Neural cell (in vitro differentiated cells): Measurements from ENCODE around the gene SMIM22. TPM values are rescaled to one million over a fixed set of nuclear protein-coding genes. Genes with fewer than 3 reads are reported as not detected.
A peak's percentile ranks its signal among the peaks of the same experiment; 100 is the strongest.

Experiments
- H2AFZ ChIP-seq: fragments of 200-600, 300-800 bp; sonication (generic), shearing (Covaris generic); 2 replicates; pipeline ENCODE4 v1.6.0; 2014; ENCODE audit warnings: low read depth, mild to moderate bottlenecking, antibody characterized with exemption, low read length, moderate library complexity
- H3F3A ChIP-seq: fragments of 200-600 bp; shearing (Covaris generic); 2 replicates; pipeline ENCODE4 v1.6.1; 2016; ENCODE audit warnings: mild to moderate bottlenecking, moderate library complexity, mixed read lengths, antibody characterized with exemption, low read length; ENCODE audit not compliant: insufficient read depth, poor library complexity, severe bottlenecking
- H3K27ac ChIP-seq: fragments of 200-600, 300-800 bp; sonication (generic), shearing (Covaris generic); 2 replicates; pipeline ENCODE4 v1.5.1; 2014; ENCODE audit warnings: mild to moderate bottlenecking, low read length, moderate library complexity
- H3K27me3 ChIP-seq: fragments of 300-800, 200-600 bp; sonication (generic), shearing (Covaris generic); 2 replicates; pipeline ENCODE4 v1.6.0; 2014; ENCODE audit warnings: mild to moderate bottlenecking, low read depth, low read length, moderate library complexity; ENCODE audit not compliant: insufficient read depth
- H3K36me3 ChIP-seq: fragments of 300-800, 200-600 bp; sonication (generic), shearing (Covaris generic); 2 replicates; pipeline ENCODE4 v1.5.1; 2014; ENCODE audit warnings: mild to moderate bottlenecking, antibody characterized with exemption, low read length, moderate library complexity; ENCODE audit not compliant: insufficient read depth
- H3K4me2 ChIP-seq: fragments of 300-800, 200-600 bp; sonication (generic), shearing (Covaris generic); 2 replicates; pipeline ENCODE4 v1.6.0; 2014; ENCODE audit warnings: mild to moderate bottlenecking, low read length
- H3K4me3 ChIP-seq: fragments of 300-800, 200-600 bp; sonication (generic), shearing (Covaris generic); 2 replicates; pipeline ENCODE4 v1.5.1; 2014; ENCODE audit warnings: mild to moderate bottlenecking, low read length, moderate library complexity
- H3K79me2 ChIP-seq: fragments of 200-600 bp; shearing (Covaris generic); replicated peaks from 2 replicates; pipeline ENCODE4 v1.6.0; 2014; ENCODE audit warnings: mild to moderate bottlenecking, low read length, moderate library complexity; ENCODE audit not compliant: insufficient read depth
- H3K9ac ChIP-seq: fragments of 300-800, 200-600 bp; sonication (generic), shearing (Covaris generic); 2 replicates; pipeline ENCODE4 v1.6.1; 2016; ENCODE audit warnings: mild to moderate bottlenecking, low read length, mixed read lengths
- H3K9me2 ChIP-seq: fragments of 200-600 bp; shearing (Covaris generic); 2 replicates; pipeline ENCODE4 v1.6.1; 2016; ENCODE audit warnings: mild to moderate bottlenecking, low read length, mixed read lengths; ENCODE audit not compliant: insufficient read depth
- H3K9me3 ChIP-seq: fragments of 200-600, 300-800 bp; sonication (generic), shearing (Covaris generic); 2 replicates; pipeline ENCODE4 v1.6.1; 2016; ENCODE audit warnings: mild to moderate bottlenecking, mixed run types, low read length, moderate library complexity, mixed read lengths
- H4K20me1 ChIP-seq: fragments of 200-600 bp; shearing (Covaris generic); 2 replicates; pipeline ENCODE4 v1.6.1; 2016; ENCODE audit warnings: mild to moderate bottlenecking, mixed run types; ENCODE audit not compliant: insufficient read depth
- EP300 ChIP-seq: fragments of 450-650 bp; conservative IDR thresholded peaks from 2 replicates; pipeline ENCODE4 v1.6.1; 2014; ENCODE audit warnings: antibody characterized with exemption, mild to moderate bottlenecking, moderate library complexity; ENCODE audit not compliant: poor library complexity, severe bottlenecking
- EZH2 ChIP-seq: fragments of 200-600, 300-800 bp; shearing (Covaris generic), sonication (generic); IDR thresholded peaks from 2 replicates; pipeline ENCODE4 v1.6.1; 2014; ENCODE audit warnings: antibody characterized with exemption, low read length, borderline replicate concordance, mild to moderate bottlenecking; ENCODE audit not compliant: insufficient read depth, poor library complexity, severe bottlenecking
- MXI1 ChIP-seq: fragments of 450-650 bp; conservative IDR thresholded peaks from 2 replicates; pipeline ENCODE4 v1.6.1; 2014; ENCODE audit warnings: antibody characterized with exemption, mild to moderate bottlenecking; ENCODE audit not compliant: poor library complexity, severe bottlenecking
- POLR2AphosphoS5 ChIP-seq: IDR thresholded peaks from 2 replicates; pipeline ENCODE4 v1.6.1; 2012
- RAD21 ChIP-seq: fragments of 450-650 bp; conservative IDR thresholded peaks from 2 replicates; pipeline ENCODE4 v1.6.1; 2014; ENCODE audit warnings: antibody characterized with exemption, mild to moderate bottlenecking, moderate library complexity
- SMC3 ChIP-seq: fragments of 450-650 bp; conservative IDR thresholded peaks from 2 replicates; pipeline ENCODE4 v1.6.1; 2014; ENCODE audit warnings: antibody characterized with exemption, mild to moderate bottlenecking, moderate library complexity; ENCODE audit not compliant: poor library complexity
- TAF1 ChIP-seq: IDR thresholded peaks from 2 replicates; pipeline ENCODE4 v1.6.1; 2012; ENCODE audit warnings: low read depth
- polyA plus RNA-seq: library from polyadenylated mRNA; depleted of rRNA; stranded (reverse); fragments of >200 nt; gene quantifications from 2 replicates; pipeline ENCODE4 v1.2.3, GENCODE V29; 2014
- TF ChIP-seq, protein P1 (sequence below): IDR thresholded peaks from 2 replicates; pipeline ENCODE4 v1.6.1; 2012; ENCODE audit warnings: borderline replicate concordance
- TF ChIP-seq, protein P2 (sequence below): fragments of 450-650 bp; IDR thresholded peaks from 2 replicates; pipeline ENCODE4 v1.5.1; 2014; ENCODE audit warnings: antibody characterized with exemption, mild to moderate bottlenecking, moderate library complexity; ENCODE audit not compliant: poor library complexity, severe bottlenecking

SMIM22 gene
- polyA plus RNA-seq, 1 donor from 2014 or later: not detected

- Histone ChIP-seq H3K79me2 (peaks cover 12% of the 10 kb centered on the region), H3K4me3 (peak overlapping the region; percentile 69), H3K36me3 (no peaks in the 10 kb centered on the region), H3K4me2 (peak overlapping the region; percentile 12), H3K27me3 (no peaks in the 10 kb centered on the region), H3K9me2 (no peaks in the 10 kb centered on the region), H2AFZ (peak overlapping the region; percentile 81), H4K20me1 (no peaks in the 10 kb centered on the region), H3K9me3 (no peaks in the 10 kb centered on the region), H3K27ac (peak overlapping the region; percentile 23), H3K9ac (no peak overlapping the region), H3F3A (no peaks in the 10 kb centered on the region)
- TF ChIP-seq, protein P1, sequence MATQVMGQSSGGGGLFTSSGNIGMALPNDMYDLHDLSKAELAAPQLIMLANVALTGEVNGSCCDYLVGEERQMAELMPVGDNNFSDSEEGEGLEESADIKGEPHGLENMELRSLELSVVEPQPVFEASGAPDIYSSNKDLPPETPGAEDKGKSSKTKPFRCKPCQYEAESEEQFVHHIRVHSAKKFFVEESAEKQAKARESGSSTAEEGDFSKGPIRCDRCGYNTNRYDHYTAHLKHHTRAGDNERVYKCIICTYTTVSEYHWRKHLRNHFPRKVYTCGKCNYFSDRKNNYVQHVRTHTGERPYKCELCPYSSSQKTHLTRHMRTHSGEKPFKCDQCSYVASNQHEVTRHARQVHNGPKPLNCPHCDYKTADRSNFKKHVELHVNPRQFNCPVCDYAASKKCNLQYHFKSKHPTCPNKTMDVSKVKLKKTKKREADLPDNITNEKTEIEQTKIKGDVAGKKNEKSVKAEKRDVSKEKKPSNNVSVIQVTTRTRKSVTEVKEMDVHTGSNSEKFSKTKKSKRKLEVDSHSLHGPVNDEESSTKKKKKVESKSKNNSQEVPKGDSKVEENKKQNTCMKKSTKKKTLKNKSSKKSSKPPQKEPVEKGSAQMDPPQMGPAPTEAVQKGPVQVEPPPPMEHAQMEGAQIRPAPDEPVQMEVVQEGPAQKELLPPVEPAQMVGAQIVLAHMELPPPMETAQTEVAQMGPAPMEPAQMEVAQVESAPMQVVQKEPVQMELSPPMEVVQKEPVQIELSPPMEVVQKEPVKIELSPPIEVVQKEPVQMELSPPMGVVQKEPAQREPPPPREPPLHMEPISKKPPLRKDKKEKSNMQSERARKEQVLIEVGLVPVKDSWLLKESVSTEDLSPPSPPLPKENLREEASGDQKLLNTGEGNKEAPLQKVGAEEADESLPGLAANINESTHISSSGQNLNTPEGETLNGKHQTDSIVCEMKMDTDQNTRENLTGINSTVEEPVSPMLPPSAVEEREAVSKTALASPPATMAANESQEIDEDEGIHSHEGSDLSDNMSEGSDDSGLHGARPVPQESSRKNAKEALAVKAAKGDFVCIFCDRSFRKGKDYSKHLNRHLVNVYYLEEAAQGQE: no peak
- TF ChIP-seq, protein P2, sequence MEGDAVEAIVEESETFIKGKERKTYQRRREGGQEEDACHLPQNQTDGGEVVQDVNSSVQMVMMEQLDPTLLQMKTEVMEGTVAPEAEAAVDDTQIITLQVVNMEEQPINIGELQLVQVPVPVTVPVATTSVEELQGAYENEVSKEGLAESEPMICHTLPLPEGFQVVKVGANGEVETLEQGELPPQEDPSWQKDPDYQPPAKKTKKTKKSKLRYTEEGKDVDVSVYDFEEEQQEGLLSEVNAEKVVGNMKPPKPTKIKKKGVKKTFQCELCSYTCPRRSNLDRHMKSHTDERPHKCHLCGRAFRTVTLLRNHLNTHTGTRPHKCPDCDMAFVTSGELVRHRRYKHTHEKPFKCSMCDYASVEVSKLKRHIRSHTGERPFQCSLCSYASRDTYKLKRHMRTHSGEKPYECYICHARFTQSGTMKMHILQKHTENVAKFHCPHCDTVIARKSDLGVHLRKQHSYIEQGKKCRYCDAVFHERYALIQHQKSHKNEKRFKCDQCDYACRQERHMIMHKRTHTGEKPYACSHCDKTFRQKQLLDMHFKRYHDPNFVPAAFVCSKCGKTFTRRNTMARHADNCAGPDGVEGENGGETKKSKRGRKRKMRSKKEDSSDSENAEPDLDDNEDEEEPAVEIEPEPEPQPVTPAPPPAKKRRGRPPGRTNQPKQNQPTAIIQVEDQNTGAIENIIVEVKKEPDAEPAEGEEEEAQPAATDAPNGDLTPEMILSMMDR: no peak
- TF ChIP-seq POLR2AphosphoS5 (no peak), SMC3 (no peak), EZH2 (no peak), EP300 (no peak), RAD21 (no peak), TAF1 (no peak), MXI1 (no peak)
These were observed 27.2 kb upstream of the SMIM22 start for GRCh38 chr16:4767872-4768548.

- Histone ChIP-seq H4K20me1 (no peaks in the 10 kb centered on the region), H3K9me3 (no peaks in the 10 kb centered on the region), H3K27ac (peak overlapping the region; percentile 44), H2AFZ (peak overlapping the region; percentile 81), H3K9ac (peak overlapping the region; percentile 60), H3K4me3 (peak overlapping the region; percentile 69), H3K4me2 (peak overlapping the region; percentile 54), H3F3A (no peaks in the 10 kb centered on the region), H3K79me2 (peaks cover 12% of the 10 kb centered on the region), H3K9me2 (no peaks in the 10 kb centered on the region), H3K36me3 (no peaks in the 10 kb centered on the region), H3K27me3 (no peaks in the 10 kb centered on the region)
- TF ChIP-seq, protein P2: no peak
- TF ChIP-seq POLR2AphosphoS5 (peak; percentile 59), SMC3 (peak; percentile 36), EZH2 (no peak), EP300 (peak; percentile 13)
- TF ChIP-seq, protein P1: peak; percentile 53
These were observed 26.4 kb upstream of the SMIM22 start for GRCh38 chr16:4768549-4769305.
